ENCODE measurements around the gene METTL14.

METTL14 gene

GRCh38 chr4:118727360-118727759 lies 42.2 kb downstream of the METTL14 start:
- no peaks in the 10 kb centered on the region for H3K9me3 ChIP-seq (ENCODE audit: low read length)
- H3K79me2 ChIP-seq (ENCODE audit: insufficient read depth, low read length) = no peaks in the 10 kb centered on the region
- no peak overlapping the region for H3K27ac ChIP-seq (ENCODE audit: low read depth, low read length, poor library complexity, severe bottlenecking)
- H3K36me3 ChIP-seq (ENCODE audit: insufficient read depth, low read length) = peaks cover 36% of the 10 kb centered on the region; the same call in 1 of the 2 replicates
- no peak overlapping the region for H3K4me2 ChIP-seq (ENCODE audit: low read length)
- H3K27me3 ChIP-seq (ENCODE audit: insufficient read depth, low read length) = no peaks in the 10 kb centered on the region
- TF ChIP-seq CTCF (IDR thresholded peaks at IDR 0.05; ENCODE audit: low read length) (no peak), EZH2 (IDR thresholded peaks at IDR 0.05; ENCODE audit: borderline replicate concordance, low read length) (no peak)
- no peaks in the 10 kb centered on the region for H3K4me1 ChIP-seq (ENCODE audit: insufficient read depth, low read length, severe bottlenecking)
- H4K20me1 ChIP-seq (ENCODE audit: insufficient read depth, low read length) = no peaks in the 10 kb centered on the region
- H2AFZ ChIP-seq (ENCODE audit: low read length) = no peak overlapping the region
- no peak overlapping the region for H3K4me3 ChIP-seq (ENCODE audit: low read depth, low read length, poor library complexity, severe bottlenecking)
- H3K9me2 ChIP-seq (ENCODE audit: low read depth, low read length) = no peaks in the 10 kb centered on the region
- no peak overlapping the region for H3K9ac ChIP-seq (ENCODE audit: low read length)
- H3F3A ChIP-seq (ENCODE audit: insufficient read depth, low read length) = no peaks in the 10 kb centered on the region

- no peak overlapping the region for H3K9ac ChIP-seq (ENCODE audit: low read length)
- no peak overlapping the region for H3K4me2 ChIP-seq (ENCODE audit: low read length)
- no peak overlapping the region for H3K27ac ChIP-seq (ENCODE audit: low read depth, low read length, poor library complexity, severe bottlenecking)
- H3K9me2 ChIP-seq (ENCODE audit: low read depth, low read length) = no peaks in the 10 kb centered on the region
- H2AFZ ChIP-seq (ENCODE audit: low read length) = no peak overlapping the region
- no peaks in the 10 kb centered on the region for H3K27me3 ChIP-seq (ENCODE audit: insufficient read depth, low read length)
- no peaks in the 10 kb centered on the region for H3K4me1 ChIP-seq (ENCODE audit: insufficient read depth, low read length, severe bottlenecking)
- H4K20me1 ChIP-seq (ENCODE audit: insufficient read depth, low read length) = no peaks in the 10 kb centered on the region
- H3K4me3 ChIP-seq (ENCODE audit: low read depth, low read length, poor library complexity, severe bottlenecking) = no peak overlapping the region
- TF ChIP-seq EZH2 (IDR thresholded peaks at IDR 0.05; ENCODE audit: borderline replicate concordance, low read length) (no peak), CTCF (IDR thresholded peaks at IDR 0.05; ENCODE audit: low read length) (no peak)
- H3K36me3 ChIP-seq (ENCODE audit: insufficient read depth, low read length) = peaks cover 40% of the 10 kb centered on the region; the same call in 1 of the 2 replicates
- no peaks in the 10 kb centered on the region for H3K9me3 ChIP-seq (ENCODE audit: low read length)
- H3F3A ChIP-seq (ENCODE audit: insufficient read depth, low read length) = no peaks in the 10 kb centered on the region
- no peaks in the 10 kb centered on the region for H3K79me2 ChIP-seq (ENCODE audit: insufficient read depth, low read length)
Observed at GRCh38 chr4:118729287-118730286, 44.4 kb downstream of the METTL14 start.

GRCh38 chr4:118730683-118731082 lies 45.5 kb downstream of the METTL14 start:
- no peak for TF ChIP-seq CTCF (IDR thresholded peaks at IDR 0.05; ENCODE audit: low read length)
- TF ChIP-seq EZH2 (IDR thresholded peaks at IDR 0.05; ENCODE audit: borderline replicate concordance, low read length) = no peak
- no peak overlapping the region for H3K4me2 ChIP-seq (ENCODE audit: low read length)
- no peaks in the 10 kb centered on the region for H3F3A ChIP-seq (ENCODE audit: insufficient read depth, low read length)
- no peaks in the 10 kb centered on the region for H4K20me1 ChIP-seq (ENCODE audit: insufficient read depth, low read length)
- H3K27me3 ChIP-seq (ENCODE audit: insufficient read depth, low read length) = no peaks in the 10 kb centered on the region
- H3K36me3 ChIP-seq (ENCODE audit: insufficient read depth, low read length) = peaks cover 36% of the 10 kb centered on the region; the same call in 1 of the 2 replicates
- no peak overlapping the region for H3K27ac ChIP-seq (ENCODE audit: low read depth, low read length, poor library complexity, severe bottlenecking)
- no peaks in the 10 kb centered on the region for H3K79me2 ChIP-seq (ENCODE audit: insufficient read depth, low read length)
- no peaks in the 10 kb centered on the region for H3K9me3 ChIP-seq (ENCODE audit: low read length)
- H3K4me1 ChIP-seq (ENCODE audit: insufficient read depth, low read length, severe bottlenecking) = no peaks in the 10 kb centered on the region
- no peaks in the 10 kb centered on the region for H3K9me2 ChIP-seq (ENCODE audit: low read depth, low read length)
- no peak overlapping the region for H3K4me3 ChIP-seq (ENCODE audit: low read depth, low read length, poor library complexity, severe bottlenecking)
- H2AFZ ChIP-seq (ENCODE audit: low read length) = no peak overlapping the region
- H3K9ac ChIP-seq (ENCODE audit: low read length) = no peak overlapping the region
